Measurements from ENCODE around the gene NDUFV2. TPM values are rescaled to one million over a fixed set of nuclear protein-coding genes. Genes with fewer than 3 reads are reported as not detected.

Gene NDUFV2
- total and polyA plus RNA-seq, 2 donors (not counting 3 experiments of a cell fraction or from before 2014, with no cell fraction given): 65.7 to 152 TPM

DNA sequence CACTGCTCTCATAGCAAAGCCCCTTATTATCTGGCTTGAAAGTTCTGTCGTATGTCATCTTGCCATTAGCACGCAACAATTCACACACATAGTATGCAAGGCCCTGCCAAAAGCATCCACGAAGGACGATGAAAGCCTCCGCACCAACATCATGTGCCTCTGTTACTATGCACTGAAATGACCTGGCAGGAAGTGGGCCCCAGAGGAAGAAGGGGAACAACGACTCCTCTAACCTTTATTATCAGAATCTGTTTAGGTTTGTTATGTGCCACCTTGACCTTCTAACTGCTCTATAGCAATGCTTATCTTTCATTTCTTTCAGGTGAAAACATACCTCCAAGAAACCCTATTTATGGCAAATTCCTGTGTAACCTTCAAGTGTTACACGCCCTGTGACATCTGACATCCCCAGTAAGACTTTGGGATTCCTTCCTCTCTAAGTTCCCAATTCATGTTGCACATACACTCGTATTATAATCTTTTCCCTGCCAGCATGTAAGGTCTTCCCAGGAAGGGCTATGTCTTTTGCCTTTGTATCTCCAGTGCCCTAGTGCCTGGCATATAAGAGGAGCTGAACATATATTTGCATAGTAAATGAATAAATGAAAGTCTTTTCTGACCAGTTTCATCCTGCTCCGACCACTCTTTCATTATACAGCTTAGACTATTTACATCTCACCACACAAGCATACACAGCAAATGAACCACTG lies 7.0 kb upstream of the NDUFV2 start:
- ChIA-PET POLR2A (no interaction called here), CTCF (interaction anchor here (1.7 kb wide), 1 partner anchor 22 kb away, joined by 3 read pairs; no protein-coding TSS in a partner anchor)
- H3K9me1 ChIP-seq (replicated peaks; ENCODE audit: control insufficient read depth, extremely low read depth, insufficient read depth, low read length): no peaks in the 10 kb centered on the region
- no peaks in the 10 kb centered on the region for H3K79me2 ChIP-seq (ENCODE audit: control insufficient read depth, insufficient read depth, low read length)
- H3K27ac ChIP-seq (ENCODE audit: insufficient read depth, low read depth, low read length): peak overlapping the region; percentile 96
- H3K9me3 ChIP-seq (replicated peaks; ENCODE audit: control insufficient read depth, insufficient read depth, low read length): no peaks in the 10 kb centered on the region
- no peak for DNase-seq (ENCODE audit: low read depth, low spot score)
- no peak overlapping the region for H3K9ac ChIP-seq (replicated peaks; ENCODE audit: extremely low read depth, insufficient read depth, low read length)
- peak overlapping the region; percentile 6 for H2AFZ ChIP-seq (ENCODE audit: low read depth, low read length)
- dilution Hi-C loops (cut with MboI; ENCODE audit: extremely low pct_ligation_motif_present, low sequenced_read_pairs): no loop called here
- BruUV-seq (replicated peaks): no TSS peak
- TF ChIP-seq POLR2A (IDR thresholded peaks at IDR 0.05; ENCODE audit: low read depth, low read length) (no peak), GATA2 (IDR thresholded peaks at IDR 0.05; ENCODE audit: insufficient read depth, insufficient read length, low read depth, low read length) (no peak), MYC (IDR thresholded peaks at IDR 0.05; ENCODE audit: low read depth, low read length) (no peak), JUN (IDR thresholded peaks at IDR 0.05; ENCODE audit: borderline replicate concordance, insufficient read depth, insufficient read length, low read depth) (no peak)
- TF ChIP-seq, protein P1, sequence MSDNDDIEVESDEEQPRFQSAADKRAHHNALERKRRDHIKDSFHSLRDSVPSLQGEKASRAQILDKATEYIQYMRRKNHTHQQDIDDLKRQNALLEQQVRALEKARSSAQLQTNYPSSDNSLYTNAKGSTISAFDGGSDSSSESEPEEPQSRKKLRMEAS (IDR thresholded peaks at IDR 0.05; ENCODE audit: insufficient read depth, insufficient read length): no peak
- TF ChIP-seq, protein P2, sequence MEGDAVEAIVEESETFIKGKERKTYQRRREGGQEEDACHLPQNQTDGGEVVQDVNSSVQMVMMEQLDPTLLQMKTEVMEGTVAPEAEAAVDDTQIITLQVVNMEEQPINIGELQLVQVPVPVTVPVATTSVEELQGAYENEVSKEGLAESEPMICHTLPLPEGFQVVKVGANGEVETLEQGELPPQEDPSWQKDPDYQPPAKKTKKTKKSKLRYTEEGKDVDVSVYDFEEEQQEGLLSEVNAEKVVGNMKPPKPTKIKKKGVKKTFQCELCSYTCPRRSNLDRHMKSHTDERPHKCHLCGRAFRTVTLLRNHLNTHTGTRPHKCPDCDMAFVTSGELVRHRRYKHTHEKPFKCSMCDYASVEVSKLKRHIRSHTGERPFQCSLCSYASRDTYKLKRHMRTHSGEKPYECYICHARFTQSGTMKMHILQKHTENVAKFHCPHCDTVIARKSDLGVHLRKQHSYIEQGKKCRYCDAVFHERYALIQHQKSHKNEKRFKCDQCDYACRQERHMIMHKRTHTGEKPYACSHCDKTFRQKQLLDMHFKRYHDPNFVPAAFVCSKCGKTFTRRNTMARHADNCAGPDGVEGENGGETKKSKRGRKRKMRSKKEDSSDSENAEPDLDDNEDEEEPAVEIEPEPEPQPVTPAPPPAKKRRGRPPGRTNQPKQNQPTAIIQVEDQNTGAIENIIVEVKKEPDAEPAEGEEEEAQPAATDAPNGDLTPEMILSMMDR (IDR thresholded peaks at IDR 0.05; ENCODE audit: extremely low read depth in 1 of 2, insufficient read depth in 1 of 2, low read depth in 1 of 2, low read length in 2 of 2): no peak
- no peaks in the 10 kb centered on the region for H3K36me3 ChIP-seq (ENCODE audit: control insufficient read depth in 2 of 2, extremely low read depth in 1 of 2, insufficient read depth in 2 of 2, low read length in 2 of 2)
- intact Hi-C loops (cut with micrococcal nuclease): no loop called here
- no peaks in the 10 kb centered on the region for H3K27me3 ChIP-seq (ENCODE audit: control insufficient read depth in 2 of 2, insufficient read depth in 2 of 2, low read length in 2 of 2)
- FAIRE-seq: no peak
- peak overlapping the region; percentile 35 for H3K4me2 ChIP-seq (ENCODE audit: insufficient read depth, low read length)
- H3K4me3 ChIP-seq (replicated peaks in 1 of 3; ENCODE audit: insufficient read depth in 1 of 3, low read depth in 1 of 3, low read length in 3 of 3): no peak overlapping the region
- peaks cover 21% of the 10 kb centered on the region for H3K4me1 ChIP-seq (ENCODE audit: control insufficient read depth, extremely low read depth, insufficient read depth, low read length)
- no peaks in the 10 kb centered on the region for H4K20me1 ChIP-seq (replicated peaks; ENCODE audit: control insufficient read depth, extremely low read depth, insufficient read depth, low read length)

All from endothelial cell of umbilical vein (primary cell).